Chondrocyte (in vitro differentiated cells): Measurements from ENCODE around the gene CDPF1. TPM values are rescaled to one million over a fixed set of nuclear protein-coding genes. Genes with fewer than 3 reads are reported as not detected.

Experiments
- DNase-seq: peaks from one replicate; pipeline ENCODE4 v3.0.0; 2021; ENCODE audit warnings: mixed read lengths, low spot score
- H3K27ac Mint-ChIP-seq: one replicate; pipeline ENCODE4 v1.8.0; 2021; ENCODE audit warnings: mild to moderate bottlenecking, moderate library complexity, mixed read lengths; ENCODE audit not compliant: unreplicated experiment
- H3K27me3 Mint-ChIP-seq: 2 replicates; pipeline ENCODE4 v1.8.0; 2021; ENCODE audit warnings: low read depth, mixed read lengths
- H3K36me3 Mint-ChIP-seq: 2 replicates; pipeline ENCODE4 v1.8.0; 2021; ENCODE audit warnings: low read depth, mixed read lengths
- H3K4me1 Mint-ChIP-seq: 2 replicates; pipeline ENCODE4 v1.8.0; 2021; ENCODE audit warnings: low read depth, mild to moderate bottlenecking, mixed read lengths
- H3K4me3 Mint-ChIP-seq: one replicate; pipeline ENCODE4 v1.8.0; 2021; ENCODE audit warnings: mild to moderate bottlenecking, moderate library complexity, mixed read lengths; ENCODE audit not compliant: unreplicated experiment
- H3K9me3 Mint-ChIP-seq: 2 replicates; pipeline ENCODE4 v1.8.0; 2021; ENCODE audit warnings: low read depth, mixed read lengths
- CTCF ChIP-seq: fragments of 200-600 bp; sonication (generic); IDR thresholded peaks from 2 replicates; pipeline ENCODE4 v1.5.0; 2021; ENCODE audit warnings: antibody characterized with exemption, mild to moderate bottlenecking, moderate library complexity
- total RNA-seq: library from RNA; stranded (reverse); gene quantifications from 3 replicates; pipeline ENCODE4 v1.2.1, GENCODE V29; 2021

The CDPF1 gene
- total RNA-seq, 1 donor from 2014 or later: 9.9 TPM

- Mint-ChIP-seq H3K4me1 (no peaks in the 10 kb centered on the region), H3K9me3 (no peaks in the 10 kb centered on the region), H3K27me3 (no peaks in the 10 kb centered on the region), H3K36me3 (peaks cover 32% of the 10 kb centered on the region), H3K27ac (no peak overlapping the region), H3K4me3 (no peak overlapping the region)
- DNase-seq: peak; percentile 75
- no peak for TF ChIP-seq CTCF
Observed at GRCh38 chr22:46224044-46224897, 25.8 kb downstream of the CDPF1 start.

- Mint-ChIP-seq H3K36me3 (peaks cover 44% of the 10 kb centered on the region), H3K4me3 (no peak overlapping the region), H3K27ac (no peak overlapping the region), H3K27me3 (no peaks in the 10 kb centered on the region), H3K9me3 (no peaks in the 10 kb centered on the region), H3K4me1 (no peaks in the 10 kb centered on the region)
- no peak for TF ChIP-seq CTCF
- peak; percentile 24 for DNase-seq
Observed at GRCh38 chr22:46220921-46221320, 29.2 kb downstream of the CDPF1 start.

GRCh38 chr22:46219636-46220035 is 30.5 kb downstream of the CDPF1 start:
- no peak for TF ChIP-seq CTCF
- peak; percentile 13 for DNase-seq
- Mint-ChIP-seq H3K4me1 (no peaks in the 10 kb centered on the region), H3K27me3 (no peaks in the 10 kb centered on the region), H3K9me3 (no peaks in the 10 kb centered on the region), H3K27ac (no peak overlapping the region), H3K4me3 (no peak overlapping the region), H3K36me3 (peaks cover 43% of the 10 kb centered on the region)

GRCh38 chr22:46214616-46215015 is 35.5 kb downstream of the CDPF1 start:
- DNase-seq: no peak
- Mint-ChIP-seq H3K36me3 (peaks cover 55% of the 10 kb centered on the region), H3K9me3 (peaks cover 4% of the 10 kb centered on the region), H3K4me3 (no peak overlapping the region), H3K4me1 (no peaks in the 10 kb centered on the region), H3K27me3 (no peaks in the 10 kb centered on the region), H3K27ac (no peak overlapping the region)
- TF ChIP-seq CTCF: no peak

GRCh38 chr22:46214149-46214548 is 35.9 kb downstream of the CDPF1 start:
- Mint-ChIP-seq H3K36me3 (peaks cover 55% of the 10 kb centered on the region), H3K27me3 (no peaks in the 10 kb centered on the region), H3K9me3 (peaks cover 8% of the 10 kb centered on the region), H3K27ac (no peak overlapping the region), H3K4me3 (no peak overlapping the region), H3K4me1 (no peaks in the 10 kb centered on the region)
- no peak for TF ChIP-seq CTCF
- DNase-seq: no peak
